ENCODE data around the gene COL5A2.

DNA sequence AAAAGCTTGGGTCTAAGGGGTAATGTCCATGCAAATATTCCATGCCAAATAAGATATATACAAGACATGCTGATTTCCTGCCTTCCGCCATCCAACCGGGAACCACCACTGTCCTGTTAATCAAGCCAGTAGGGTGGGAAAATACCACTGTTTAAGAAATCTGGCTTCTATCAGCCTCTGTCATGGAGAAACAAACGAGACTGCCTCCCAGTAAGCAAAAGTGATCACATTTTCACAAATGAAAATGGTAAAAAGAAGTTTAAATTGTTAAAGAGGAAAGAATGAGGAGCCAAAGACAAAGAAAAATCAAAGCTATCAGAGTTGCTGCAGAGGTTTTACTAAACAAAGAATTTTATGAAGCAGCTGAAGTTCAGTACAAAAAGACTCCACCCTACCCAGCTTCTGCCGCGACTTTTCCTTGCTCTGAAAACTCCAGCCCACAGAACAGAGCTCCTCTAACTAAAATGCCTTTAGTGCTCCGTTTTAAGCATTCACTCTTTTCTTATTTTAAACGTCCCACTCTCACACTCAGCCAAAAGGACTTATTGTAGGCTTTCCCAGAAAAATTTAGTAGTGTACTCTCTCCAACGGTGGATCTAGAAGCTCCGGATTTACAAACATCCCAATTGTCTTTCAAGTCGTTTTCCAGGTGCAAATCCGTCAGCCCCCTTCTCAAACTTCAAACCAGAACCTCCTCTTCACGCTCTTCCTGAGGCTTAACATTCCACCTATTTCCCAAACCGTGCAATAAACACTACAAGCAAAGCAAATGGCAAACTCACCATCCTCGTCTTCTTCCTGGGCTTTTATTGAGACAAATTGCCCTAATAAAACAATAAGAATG, 613 bp downstream of the COL5A2 start:
- TF ChIP-seq CTCF (IDR thresholded peaks at IDR 0.05) (no peak), POLR2A (IDR thresholded peaks at IDR 0.05) (no peak)

Data from heart left ventricle (tissue), 13 donors.